Measurements from ENCODE around the gene ADAMTSL5.
A peak's percentile ranks its signal among the peaks of the same experiment; 100 is the strongest.
"Not testable (repeated sequence)": the region's sequence is repeated elsewhere in the genome, so short reads cannot be mapped to it uniquely, and the experiment has no call there.

ADAMTSL5 gene

DNA sequence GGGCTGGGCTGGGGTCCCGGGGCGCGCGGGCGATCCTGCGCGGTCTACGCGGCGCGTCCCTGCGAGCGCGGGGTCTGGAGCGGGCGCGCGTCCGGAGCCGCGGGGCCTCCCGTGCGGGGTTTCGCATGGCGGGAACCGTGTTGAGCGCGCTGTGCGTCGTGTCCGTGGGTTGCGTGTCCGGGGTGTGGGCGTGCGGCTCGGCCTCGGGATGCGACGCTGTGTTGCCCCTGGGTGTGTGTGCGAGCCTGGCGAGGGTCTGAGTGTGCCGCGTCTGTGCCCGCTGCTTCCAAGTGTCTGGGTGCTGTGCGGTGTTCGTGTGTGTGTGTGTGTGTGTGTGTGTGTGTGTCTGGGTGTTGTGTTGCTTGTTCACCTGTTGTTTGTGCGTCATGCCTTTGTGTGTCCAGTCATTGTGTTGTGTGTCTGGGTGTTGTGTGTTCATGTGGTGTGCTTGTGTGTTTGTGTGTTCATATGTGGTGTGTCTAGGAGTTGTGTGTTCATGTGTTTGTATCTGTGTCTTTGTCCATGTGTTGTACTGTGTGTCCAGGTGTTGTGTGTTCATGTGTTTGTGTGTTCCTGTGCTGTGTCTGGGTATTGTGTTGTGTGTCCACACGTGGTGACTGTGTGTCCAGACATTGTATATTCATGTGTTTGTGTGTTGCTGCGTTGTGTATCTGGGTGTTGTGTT, 11.6 kb upstream of the ADAMTSL5 start:
- no peaks in the 10 kb centered on the region for H3K4me1 ChIP-seq (ENCODE audit: insufficient read depth, low read length)
- H3K9ac ChIP-seq (ENCODE audit: low read depth, low read length), result peak overlapping the region; percentile 47; the same call in 1 of the 2 replicates
- H3K9me3 ChIP-seq (ENCODE audit: control insufficient read depth, insufficient read depth, low read length), result no peaks in the 10 kb centered on the region
- no peaks in the 10 kb centered on the region for H3K36me3 ChIP-seq (ENCODE audit: insufficient read depth, low read length)

DNA sequence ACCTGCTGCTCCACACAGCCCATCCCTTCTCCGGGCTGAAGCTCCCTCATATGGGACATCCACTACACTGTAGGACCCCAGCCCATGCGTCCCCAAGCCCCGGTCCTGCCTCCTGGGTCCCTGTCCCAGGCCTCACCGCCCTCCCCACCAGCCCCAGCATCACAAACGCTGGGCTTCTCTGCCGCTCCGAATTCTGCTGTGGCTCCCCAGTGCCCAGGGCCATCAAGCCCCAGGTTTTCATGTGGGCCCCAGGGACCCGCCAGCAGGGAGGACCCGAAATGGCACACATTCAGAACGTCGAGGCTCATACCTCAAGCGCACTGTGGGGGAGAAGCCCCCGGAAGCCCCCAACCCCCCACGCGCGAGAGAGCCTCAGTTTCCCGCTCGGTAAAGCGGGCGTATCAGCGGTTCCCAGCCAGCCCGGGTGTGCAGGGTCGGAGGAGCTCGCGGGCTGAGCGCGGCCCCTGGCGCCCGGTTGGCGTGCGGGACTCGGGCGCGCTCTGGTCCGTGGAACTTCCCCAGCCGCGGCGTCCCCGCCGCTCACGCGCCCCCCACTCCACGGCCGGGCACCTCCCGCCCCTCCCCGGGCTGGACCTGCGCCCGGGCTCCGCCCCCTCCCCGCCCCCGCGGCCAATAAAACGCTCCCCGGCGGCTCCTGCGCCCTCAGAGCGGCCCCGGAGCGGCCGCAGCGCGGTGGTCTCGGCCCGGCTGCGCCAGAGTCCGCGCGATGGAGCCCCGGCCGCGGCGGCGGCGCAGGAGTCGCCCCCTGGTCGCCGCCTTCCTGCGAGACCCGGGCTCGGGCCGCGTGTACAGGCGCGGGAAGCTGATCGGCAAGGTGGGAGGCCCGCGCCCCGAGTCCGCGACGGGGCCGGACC, 10.8 kb upstream of the ADAMTSL5 start, which contains the start of gene PLK5:
PLK5 (plus strand) TSS at position 666 of the 875 bp plus-strand sequence. CDS start 2,920 bp downstream, outside the sequence.
- Histone ChIP-seq H3K4me1 (ENCODE audit: insufficient read depth, low read length) (no peaks in the 10 kb centered on the region), H3K9me3 (ENCODE audit: control insufficient read depth, insufficient read depth, low read length) (no peaks in the 10 kb centered on the region), H3K36me3 (ENCODE audit: insufficient read depth, low read length) (no peaks in the 10 kb centered on the region), H3K9ac (ENCODE audit: low read depth, low read length) (peak within 1 kb of the TSS; percentile 47; the same call in 1 of the 2 replicates)

DNA sequence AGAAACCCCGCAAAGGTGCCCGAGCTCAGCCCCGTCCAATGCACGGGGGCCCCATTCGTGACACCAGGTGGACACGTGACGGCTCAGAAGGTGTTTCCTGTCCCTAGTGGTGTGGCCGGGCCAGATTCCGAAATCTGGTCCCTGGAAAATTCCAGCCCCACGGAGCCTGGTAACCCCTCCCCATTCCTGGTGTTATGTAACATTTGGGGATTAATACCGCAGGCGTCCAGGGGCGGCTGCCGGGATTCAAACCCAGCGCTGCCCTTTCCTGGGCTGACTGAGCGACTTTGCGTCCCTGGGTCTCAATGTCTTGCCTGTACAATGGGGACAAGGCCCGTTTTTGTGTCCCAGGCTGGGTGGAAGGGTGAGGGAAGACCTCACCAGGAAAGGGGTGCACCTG, 10.0 kb upstream of the ADAMTSL5 start:
- no peaks in the 10 kb centered on the region for H3K36me3 ChIP-seq (ENCODE audit: insufficient read depth, low read length)
- no peaks in the 10 kb centered on the region for H3K9me3 ChIP-seq (ENCODE audit: control insufficient read depth, insufficient read depth, low read length)
- H3K9ac ChIP-seq (ENCODE audit: low read depth, low read length), result no peak overlapping the region
- no peaks in the 10 kb centered on the region for H3K4me1 ChIP-seq (ENCODE audit: insufficient read depth, low read length)

DNA sequence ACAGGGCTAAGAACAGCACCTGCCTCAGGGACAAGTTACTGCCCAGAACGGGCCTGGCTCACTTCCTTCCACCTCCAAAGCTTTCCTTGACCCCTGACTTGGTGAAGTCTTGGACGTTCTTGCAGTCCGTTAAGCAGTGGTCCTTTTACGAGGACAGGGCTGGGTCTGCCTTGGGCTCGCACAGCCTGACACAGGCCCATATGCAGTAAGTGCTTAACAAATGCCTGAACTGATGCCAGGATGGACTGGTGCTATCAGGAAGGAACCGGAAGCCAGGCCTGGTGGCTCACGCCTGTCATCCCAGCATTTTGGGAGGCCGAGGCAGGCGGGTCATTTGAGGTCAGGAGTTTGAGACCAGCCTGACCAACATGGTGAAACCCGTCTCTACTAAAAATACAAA, 9.2 kb upstream of the ADAMTSL5 start:
- H3K9ac ChIP-seq (ENCODE audit: low read depth, low read length), result no peak overlapping the region

DNA sequence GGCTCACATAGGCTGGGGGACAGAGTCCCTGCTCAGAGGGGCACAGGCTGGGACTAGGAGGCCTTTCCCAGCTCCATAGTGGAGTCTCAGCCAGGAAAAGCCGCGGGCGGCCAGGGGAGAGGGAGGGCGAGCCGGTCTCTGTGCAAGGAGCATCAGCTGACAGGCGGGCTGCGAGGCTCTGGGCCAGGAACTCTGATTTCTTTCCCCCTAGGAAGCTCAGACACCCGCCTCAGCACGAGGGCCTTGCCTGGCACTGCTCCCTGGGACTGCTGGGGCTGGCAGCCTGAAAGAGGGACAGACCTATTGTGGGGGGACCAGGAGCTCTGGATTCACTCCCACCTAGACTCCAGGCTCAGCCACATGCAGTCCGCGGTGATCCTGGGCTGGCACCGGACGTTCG, 8.8 kb upstream of the ADAMTSL5 start:
- Histone ChIP-seq H3K4me1 (ENCODE audit: insufficient read depth, low read length) (no peaks in the 10 kb centered on the region), H3K9ac (ENCODE audit: low read depth, low read length) (no peak overlapping the region), H3K36me3 (ENCODE audit: insufficient read depth, low read length) (no peaks in the 10 kb centered on the region), H3K9me3 (ENCODE audit: control insufficient read depth, insufficient read depth, low read length) (no peaks in the 10 kb centered on the region)

More for the DNA sequence above, 9.2 kb upstream of the ADAMTSL5 start:
- Histone ChIP-seq H3K9me3 (ENCODE audit: control insufficient read depth, insufficient read depth, low read length) (no peaks in the 10 kb centered on the region), H3K4me1 (ENCODE audit: insufficient read depth, low read length) (no peaks in the 10 kb centered on the region), H3K36me3 (ENCODE audit: insufficient read depth, low read length) (no peaks in the 10 kb centered on the region)

DNA sequence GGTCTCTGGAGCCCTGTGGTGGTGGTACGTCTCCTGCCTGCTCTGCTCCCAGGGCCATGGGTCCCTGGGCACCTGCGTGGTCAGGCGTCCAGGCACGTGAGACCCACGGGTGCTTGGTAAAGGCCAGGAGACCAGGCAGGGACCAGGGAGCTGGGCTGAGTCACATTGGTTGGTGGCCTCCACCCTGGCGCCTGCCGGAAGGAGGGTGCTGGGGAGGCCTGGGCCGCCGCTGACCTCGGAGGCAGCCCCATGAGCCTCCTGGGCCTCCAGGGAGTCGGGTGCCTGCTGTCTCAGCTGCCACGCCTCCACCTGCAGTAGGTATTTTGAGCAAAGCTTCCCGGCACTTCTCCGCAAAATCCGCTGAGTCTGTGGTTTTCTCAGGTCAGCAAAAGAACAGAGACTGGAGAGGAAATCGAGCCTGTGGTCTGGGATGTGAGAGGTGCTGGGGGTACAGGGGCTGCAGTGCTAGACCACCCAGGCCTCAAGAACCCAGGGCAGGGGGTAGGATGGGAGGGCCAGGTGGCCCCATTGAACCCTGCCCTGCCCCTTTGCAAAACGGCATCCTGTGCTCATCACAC, 7.5 kb upstream of the ADAMTSL5 start:
- H3K9ac ChIP-seq (ENCODE audit: low read depth, low read length), result no peak overlapping the region
- H3K36me3 ChIP-seq (ENCODE audit: insufficient read depth, low read length), result no peaks in the 10 kb centered on the region
- no peaks in the 10 kb centered on the region for H3K9me3 ChIP-seq (ENCODE audit: control insufficient read depth, insufficient read depth, low read length)
- no peaks in the 10 kb centered on the region for H3K4me1 ChIP-seq (ENCODE audit: insufficient read depth, low read length)

DNA sequence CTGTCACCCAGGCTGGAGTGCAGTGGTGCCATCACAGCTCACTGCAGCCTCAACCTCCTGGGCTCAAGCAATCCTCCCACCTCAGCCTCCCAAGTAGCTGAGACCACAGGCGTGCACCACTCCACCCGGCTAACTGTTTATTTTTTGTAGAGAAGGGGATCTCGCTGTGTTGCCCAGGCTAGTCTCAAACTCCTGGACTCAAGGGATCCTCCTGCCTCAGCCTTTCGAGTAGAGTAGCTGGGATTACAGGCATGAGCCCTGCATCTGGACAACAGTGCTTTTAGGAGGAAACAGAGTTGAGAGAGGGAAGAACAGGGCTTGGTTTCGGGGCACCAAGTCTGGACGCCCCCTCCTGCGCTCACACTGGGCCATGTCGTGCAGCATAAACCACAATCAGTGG, 7.0 kb upstream of the ADAMTSL5 start:
- not testable (repeated sequence) for H3K9me3 ChIP-seq (ENCODE audit: control insufficient read depth, insufficient read depth, low read length)

DNA sequence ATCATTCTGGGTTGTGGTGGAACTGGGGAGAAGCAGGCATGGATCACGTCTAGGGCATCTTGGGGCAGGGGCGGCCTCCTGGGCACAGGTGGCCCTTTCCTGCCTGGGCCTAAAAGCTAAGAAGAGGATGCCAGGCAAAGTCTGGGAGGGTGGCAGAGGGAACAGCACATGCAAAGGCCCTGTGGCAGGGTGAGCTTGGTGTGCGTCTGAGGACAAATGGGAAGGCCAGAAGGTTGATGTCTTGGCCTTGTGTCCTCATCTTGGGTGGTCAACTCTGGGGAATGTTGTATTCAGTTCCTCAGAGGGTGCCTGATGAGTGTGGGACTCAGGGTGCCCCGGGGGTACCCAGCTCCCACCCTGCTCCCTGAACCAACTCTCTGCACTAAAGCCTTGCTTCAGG, 5.7 kb upstream of the ADAMTSL5 start:
- H3K4me1 ChIP-seq (ENCODE audit: insufficient read depth, low read length), result no peaks in the 10 kb centered on the region
- H3K9me3 ChIP-seq (ENCODE audit: control insufficient read depth, insufficient read depth, low read length), result no peaks in the 10 kb centered on the region
- no peaks in the 10 kb centered on the region for H3K36me3 ChIP-seq (ENCODE audit: insufficient read depth, low read length)
- H3K9ac ChIP-seq (ENCODE audit: low read depth, low read length), result no peak overlapping the region

More for the DNA sequence above, 7.0 kb upstream of the ADAMTSL5 start:
- H3K9ac ChIP-seq (ENCODE audit: low read depth, low read length); H3K36me3 ChIP-seq (ENCODE audit: insufficient read depth, low read length); H3K4me1 ChIP-seq (ENCODE audit: insufficient read depth, low read length): not testable (repeated sequence)

DNA sequence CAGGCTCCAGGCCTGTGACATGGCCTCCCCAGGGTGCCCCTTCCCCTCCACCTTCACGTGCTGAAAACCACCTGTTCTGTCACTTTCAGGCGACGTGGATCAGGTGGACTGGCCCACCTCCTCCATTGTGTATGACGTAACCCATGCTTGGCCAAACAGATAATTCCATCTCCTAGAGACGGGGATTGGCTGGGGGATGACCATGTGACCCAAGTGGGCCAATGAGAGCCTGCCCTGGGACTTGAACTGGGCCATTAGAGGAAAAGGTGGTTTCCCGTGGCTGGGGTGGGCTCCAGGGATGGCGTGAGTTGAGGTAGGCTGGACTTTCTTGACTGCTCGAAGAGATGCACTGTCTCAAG, 3.6 kb upstream of the ADAMTSL5 start:
- H3K9me3 ChIP-seq (ENCODE audit: control insufficient read depth, insufficient read depth, low read length), result no peaks in the 10 kb centered on the region
- H3K36me3 ChIP-seq (ENCODE audit: insufficient read depth, low read length), result no peaks in the 10 kb centered on the region
- H3K4me1 ChIP-seq (ENCODE audit: insufficient read depth, low read length), result no peaks in the 10 kb centered on the region
- no peak overlapping the region for H3K9ac ChIP-seq (ENCODE audit: low read depth, low read length)

DNA sequence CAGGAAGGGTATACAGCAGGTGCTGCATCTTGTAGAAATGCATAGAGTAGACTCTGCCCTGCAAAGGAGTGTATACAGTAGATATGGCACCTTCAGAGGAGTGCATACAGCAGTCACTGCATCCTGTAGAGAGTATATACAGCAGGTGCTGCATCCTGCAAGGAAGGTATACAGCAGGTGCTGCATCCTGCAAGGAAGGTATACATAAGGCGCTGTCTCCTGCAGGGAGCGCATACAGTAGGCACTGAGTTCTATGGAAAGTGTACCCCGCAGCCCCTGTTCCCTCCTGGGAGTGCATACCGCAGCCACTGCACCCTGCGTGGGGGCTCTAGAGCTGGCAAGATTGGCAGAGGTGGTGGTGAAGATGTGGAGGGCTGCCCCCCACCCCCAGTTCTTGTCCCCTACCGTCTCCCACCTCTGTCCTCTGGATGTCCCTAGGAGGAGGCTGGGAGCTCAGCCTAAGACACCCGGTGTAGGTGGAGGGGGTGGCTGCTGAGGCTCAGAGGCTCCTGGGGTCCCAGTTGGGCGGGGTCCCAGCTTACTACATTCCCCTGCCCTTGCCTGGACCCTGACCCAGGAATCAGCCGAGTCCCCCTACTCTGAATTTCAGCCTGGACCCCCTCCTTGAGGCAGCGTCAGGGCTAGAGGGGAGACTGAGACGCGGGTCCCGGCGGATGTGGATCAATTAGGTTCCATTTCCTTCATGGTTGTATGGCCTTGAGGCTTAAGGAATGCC, 2.3 kb upstream of the ADAMTSL5 start:
- Histone ChIP-seq H3K9ac (ENCODE audit: low read depth, low read length) (no peak overlapping the region), H3K4me1 (ENCODE audit: insufficient read depth, low read length) (no peaks in the 10 kb centered on the region), H3K9me3 (ENCODE audit: control insufficient read depth, insufficient read depth, low read length) (no peaks in the 10 kb centered on the region), H3K36me3 (ENCODE audit: insufficient read depth, low read length) (no peaks in the 10 kb centered on the region)

DNA sequence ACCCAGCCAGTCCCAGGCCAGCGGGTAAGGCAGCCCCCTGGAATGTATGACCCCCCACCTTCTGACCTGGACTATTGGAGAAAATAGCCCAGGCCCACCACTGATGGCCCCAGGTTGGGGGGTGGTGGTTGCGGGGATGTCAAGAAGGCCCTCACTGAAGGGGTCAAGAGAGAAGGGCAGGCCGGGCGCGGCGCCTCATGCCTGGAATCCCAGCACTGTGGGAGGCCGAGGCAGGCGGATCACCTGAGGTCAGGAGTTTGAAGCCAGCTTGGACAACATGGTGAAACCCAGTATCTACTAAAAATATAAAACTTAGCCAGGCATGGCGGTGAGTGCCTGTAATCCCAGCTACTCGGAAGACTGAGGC, 1.5 kb upstream of the ADAMTSL5 start:
- Histone ChIP-seq H3K9me3 (ENCODE audit: control insufficient read depth, insufficient read depth, low read length) (no peaks in the 10 kb centered on the region), H3K9ac (ENCODE audit: low read depth, low read length) (no peak overlapping the region), H3K36me3 (ENCODE audit: insufficient read depth, low read length) (no peaks in the 10 kb centered on the region), H3K4me1 (ENCODE audit: insufficient read depth, low read length) (no peaks in the 10 kb centered on the region)

DNA sequence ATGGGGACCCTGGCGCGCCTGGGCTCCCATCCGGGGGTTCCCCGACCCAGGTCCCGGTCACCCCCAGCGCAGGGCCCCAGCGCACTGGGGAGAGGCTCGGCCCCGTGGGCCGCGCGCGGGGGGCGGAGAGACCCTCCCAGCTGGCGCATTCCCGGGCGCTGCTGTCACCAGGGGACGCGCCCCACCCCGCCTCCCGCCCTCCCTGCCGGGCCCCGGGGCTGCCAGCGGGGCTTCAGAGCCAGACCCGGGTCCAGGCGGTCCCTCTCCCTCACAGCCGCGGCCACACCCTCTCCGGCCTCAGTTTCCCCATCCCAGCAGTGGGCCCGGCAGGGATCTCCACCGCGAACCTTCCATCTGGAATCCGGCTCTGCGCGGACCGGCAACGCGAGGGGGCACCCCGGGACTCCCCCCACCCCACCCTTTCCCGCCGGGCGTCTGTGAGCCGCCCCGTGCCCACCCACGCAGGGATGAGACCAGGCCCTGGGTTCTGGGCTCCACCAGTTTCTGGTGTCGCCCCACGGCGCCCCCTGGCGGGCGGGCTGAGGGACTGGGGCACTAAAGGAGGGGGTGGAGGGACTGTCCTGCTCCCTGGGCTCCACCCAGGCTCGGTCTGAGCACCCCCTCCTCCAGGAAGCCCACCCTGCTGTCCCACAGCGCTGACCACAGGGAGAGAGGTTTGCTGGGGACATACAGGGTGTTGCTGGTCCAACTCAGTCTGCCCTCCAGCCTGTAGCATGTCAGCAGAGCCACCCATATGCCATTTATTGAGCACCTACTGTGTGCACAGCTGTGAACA, 878 bp upstream of the ADAMTSL5 start:
- Histone ChIP-seq H3K36me3 (ENCODE audit: insufficient read depth, low read length) (no peaks in the 10 kb centered on the region), H3K9ac (ENCODE audit: low read depth, low read length) (peak overlapping the region; percentile 24; the same call in 1 of the 2 replicates), H3K4me1 (ENCODE audit: insufficient read depth, low read length) (no peaks in the 10 kb centered on the region), H3K9me3 (ENCODE audit: control insufficient read depth, insufficient read depth, low read length) (no peaks in the 10 kb centered on the region)

DNA sequence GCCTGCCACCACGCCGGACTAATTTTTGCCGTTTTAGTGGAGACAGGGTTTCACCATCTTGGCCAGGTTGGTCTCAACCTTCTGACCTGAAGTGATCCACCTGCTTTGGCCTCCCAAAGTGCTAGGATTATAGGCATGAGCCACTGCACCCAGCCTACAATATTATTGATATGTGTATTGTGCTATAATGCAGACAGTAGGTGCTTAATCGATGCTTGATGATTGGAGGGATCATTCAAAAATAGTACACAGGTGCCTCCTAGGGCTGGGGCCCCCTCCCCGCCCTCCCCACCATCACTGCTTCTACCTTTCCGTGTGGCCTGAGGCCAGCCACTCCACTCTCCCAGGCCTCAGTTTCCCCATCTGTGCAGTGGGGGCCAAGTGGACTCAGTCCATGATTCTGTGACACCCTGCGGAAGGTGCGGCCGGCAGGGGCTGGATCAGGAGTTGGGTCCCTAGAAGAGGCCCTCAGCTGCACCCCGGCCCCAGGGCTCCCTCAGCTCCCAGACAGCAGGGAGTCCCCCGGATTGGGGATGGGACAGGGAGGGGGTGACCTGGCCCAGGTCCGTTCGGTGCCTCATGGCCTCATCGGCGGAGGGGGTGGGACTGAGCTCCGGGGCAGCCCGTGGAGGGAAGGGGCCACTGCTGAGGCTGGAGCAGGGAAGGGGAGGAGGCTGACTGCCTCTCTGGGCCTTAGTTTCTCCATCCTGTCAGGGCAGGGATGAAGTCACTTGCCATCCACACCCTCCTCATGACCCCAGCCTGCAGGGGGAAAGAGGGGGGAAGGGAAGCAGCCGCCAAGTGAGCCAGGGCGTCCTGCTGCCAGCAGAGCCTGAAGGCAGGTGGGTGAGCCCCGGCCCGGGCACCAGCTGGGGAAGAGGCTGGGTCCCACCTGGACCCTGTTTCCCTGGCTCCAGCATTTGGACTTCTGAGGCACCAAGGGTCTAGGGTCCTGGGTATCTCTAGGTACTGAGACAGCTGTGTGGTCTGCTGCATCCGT, 1.2 kb downstream of the ADAMTSL5 start:
- H3K9ac ChIP-seq (ENCODE audit: low read depth, low read length), result no peak overlapping the region
- no peaks in the 10 kb centered on the region for H3K4me1 ChIP-seq (ENCODE audit: insufficient read depth, low read length)
- no peaks in the 10 kb centered on the region for H3K9me3 ChIP-seq (ENCODE audit: control insufficient read depth, insufficient read depth, low read length)
- no peaks in the 10 kb centered on the region for H3K36me3 ChIP-seq (ENCODE audit: insufficient read depth, low read length)

Data from ES-I3 (cell line).